ENCODE data around the gene TOX3. TPM values are rescaled to one million over a fixed set of nuclear protein-coding genes. Genes with fewer than 3 reads are reported as not detected.

The TOX3 gene
- total and polyA plus RNA-seq, 2 donors (not counting 3 experiments of a cell fraction or from before 2014, with no cell fraction given) = not detected

DNA sequence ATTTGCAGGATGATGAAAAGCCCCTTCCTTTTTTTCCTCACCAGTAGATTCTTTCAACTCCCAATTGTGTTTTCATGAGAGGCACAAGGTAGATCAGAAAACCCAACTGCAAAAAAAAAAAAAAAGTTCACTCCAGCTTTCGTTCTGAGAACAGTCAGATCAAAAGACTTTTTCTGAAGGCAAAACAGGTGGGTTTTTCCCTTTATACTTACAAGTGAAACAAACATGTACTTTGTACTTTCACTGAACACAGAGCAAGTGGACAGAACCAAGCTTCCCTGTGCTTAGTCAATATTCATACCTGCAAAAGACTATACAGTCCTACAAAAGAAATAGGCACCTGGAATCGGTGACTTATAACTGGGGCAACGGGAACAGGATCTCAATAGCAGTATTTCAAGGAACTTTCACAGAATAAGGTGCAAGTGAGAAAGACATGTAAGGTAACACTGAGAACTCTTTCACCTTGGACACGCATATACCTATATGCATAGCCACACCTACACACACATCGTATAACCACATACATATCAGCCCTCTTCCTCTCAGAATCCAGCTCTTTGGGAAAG is 54.1 kb downstream of the TOX3 start:
- Histone ChIP-seq H3K79me2 (ENCODE audit: control insufficient read depth, insufficient read depth, low read length) (no peaks in the 10 kb centered on the region), H2AFZ (ENCODE audit: low read depth, low read length) (no peak overlapping the region), H3K36me3 (ENCODE audit: control insufficient read depth in 2 of 2, extremely low read depth in 1 of 2, insufficient read depth in 2 of 2, low read length in 2 of 2) (no peaks in the 10 kb centered on the region), H3K27ac (ENCODE audit: insufficient read depth, low read depth, low read length) (no peak overlapping the region), H3K9me3 (replicated peaks; ENCODE audit: control insufficient read depth, insufficient read depth, low read length) (peaks cover 1% of the 10 kb centered on the region), H3K4me1 (ENCODE audit: control insufficient read depth, extremely low read depth, insufficient read depth, low read length) (no peaks in the 10 kb centered on the region), H3K9me1 (replicated peaks; ENCODE audit: control insufficient read depth, extremely low read depth, insufficient read depth, low read length) (no peaks in the 10 kb centered on the region), H3K4me3 (replicated peaks in 1 of 3; ENCODE audit: insufficient read depth in 1 of 3, low read depth in 1 of 3, low read length in 3 of 3) (no peak overlapping the region), H3K27me3 (ENCODE audit: control insufficient read depth in 2 of 2, insufficient read depth in 2 of 2, low read length in 2 of 2) (no peaks in the 10 kb centered on the region), H4K20me1 (replicated peaks; ENCODE audit: control insufficient read depth, extremely low read depth, insufficient read depth, low read length) (no peaks in the 10 kb centered on the region), H3K4me2 (ENCODE audit: insufficient read depth, low read length) (no peak overlapping the region), H3K9ac (replicated peaks; ENCODE audit: extremely low read depth, insufficient read depth, low read length) (no peak overlapping the region)
- CTCF ChIA-PET = no interaction called here
- DNase-seq (ENCODE audit: low read depth, low spot score) (no peak), FAIRE-seq (no peak)
- dilution Hi-C loops (cut with MboI; ENCODE audit: extremely low pct_ligation_motif_present, low sequenced_read_pairs) = no loop called here
- intact Hi-C loops (cut with micrococcal nuclease) = no loop called here
- no TSS peak for BruUV-seq (replicated peaks)
- POLR2A ChIA-PET = no interaction called here
- TF ChIP-seq MYC (IDR thresholded peaks at IDR 0.05; ENCODE audit: low read depth, low read length) (no peak), GATA2 (IDR thresholded peaks at IDR 0.05; ENCODE audit: insufficient read depth, insufficient read length, low read depth, low read length) (no peak), POLR2A (IDR thresholded peaks at IDR 0.05; ENCODE audit: low read depth, low read length) (no peak)

DNA sequence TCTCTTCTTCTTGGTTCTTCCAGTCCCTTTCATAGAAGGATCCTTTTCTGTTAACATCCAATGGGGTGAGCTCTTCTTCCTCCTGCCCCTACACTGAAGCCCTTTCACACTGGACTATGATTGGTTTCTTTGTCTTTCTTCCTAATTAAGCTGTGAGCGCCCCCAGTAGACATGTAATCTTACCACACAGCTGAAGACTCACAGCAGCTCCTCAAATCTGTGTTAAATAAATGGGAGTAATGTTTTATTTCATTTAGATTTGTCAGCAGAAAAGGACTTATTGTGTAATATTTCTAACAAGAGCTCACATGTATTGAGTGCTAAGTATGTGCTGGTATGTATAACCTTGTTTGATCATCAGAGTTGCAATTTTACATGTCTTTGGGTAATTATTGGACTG is 55.7 kb downstream of the TOX3 start:
- Histone ChIP-seq H3K27ac (ENCODE audit: insufficient read depth, low read depth, low read length) (no peak overlapping the region), H2AFZ (ENCODE audit: low read depth, low read length) (no peak overlapping the region), H3K4me1 (ENCODE audit: control insufficient read depth, extremely low read depth, insufficient read depth, low read length) (no peaks in the 10 kb centered on the region), H3K27me3 (ENCODE audit: control insufficient read depth in 2 of 2, insufficient read depth in 2 of 2, low read length in 2 of 2) (no peaks in the 10 kb centered on the region), H3K9me1 (replicated peaks; ENCODE audit: control insufficient read depth, extremely low read depth, insufficient read depth, low read length) (no peaks in the 10 kb centered on the region), H3K9me3 (replicated peaks; ENCODE audit: control insufficient read depth, insufficient read depth, low read length) (peaks cover 1% of the 10 kb centered on the region), H3K9ac (replicated peaks; ENCODE audit: extremely low read depth, insufficient read depth, low read length) (no peak overlapping the region), H4K20me1 (replicated peaks; ENCODE audit: control insufficient read depth, extremely low read depth, insufficient read depth, low read length) (no peaks in the 10 kb centered on the region), H3K36me3 (ENCODE audit: control insufficient read depth in 2 of 2, extremely low read depth in 1 of 2, insufficient read depth in 2 of 2, low read length in 2 of 2) (no peaks in the 10 kb centered on the region), H3K4me3 (replicated peaks in 1 of 3; ENCODE audit: insufficient read depth in 1 of 3, low read depth in 1 of 3, low read length in 3 of 3) (no peak overlapping the region), H3K79me2 (ENCODE audit: control insufficient read depth, insufficient read depth, low read length) (no peaks in the 10 kb centered on the region), H3K4me2 (ENCODE audit: insufficient read depth, low read length) (no peak overlapping the region)
- dilution Hi-C loops (cut with MboI; ENCODE audit: extremely low pct_ligation_motif_present, low sequenced_read_pairs) = no loop called here
- no TSS peak for BruUV-seq (replicated peaks)
- intact Hi-C loops (cut with micrococcal nuclease) = no loop called here
- no peak for TF ChIP-seq GATA2 (IDR thresholded peaks at IDR 0.05; ENCODE audit: insufficient read depth, insufficient read length, low read depth, low read length)
- no peak for FAIRE-seq
- DNase-seq (ENCODE audit: low read depth, low spot score) = no peak
- CTCF ChIA-PET = no interaction called here
- POLR2A ChIA-PET = no interaction called here
